H9 (cell line): ENCODE data around the gene TSPYL1. TPM values are rescaled to one million over a fixed set of nuclear protein-coding genes. Genes with fewer than 3 reads are reported as not detected.
A peak's percentile ranks its signal among the peaks of the same experiment; 100 is the strongest.

Source experiments
- DNase-seq: peaks from one replicate; pipeline ENCODE4 v3.0.0-alpha.2; 2017
- H2AFZ ChIP-seq: one replicate; pipeline ENCODE4 v1.6.1; 2013; ENCODE audit warnings: mild to moderate bottlenecking, low read length, control low read depth, moderate library complexity
- H2AK5ac ChIP-seq: 2 replicates; pipeline ENCODE4 v1.6.1; 2013; ENCODE audit warnings: low read length, control low read depth, mixed read lengths; ENCODE audit not compliant: insufficient read length
- H2BK120ac ChIP-seq: one replicate; pipeline ENCODE4 v1.6.1; 2013; ENCODE audit warnings: low read depth, mild to moderate bottlenecking, low read length, control low read depth, inconsistent platforms; ENCODE audit not compliant: poor library complexity, severe bottlenecking
- H2BK12ac ChIP-seq: 2 replicates; pipeline ENCODE4 v1.6.1; 2013; ENCODE audit warnings: low read length, control low read depth, mixed read lengths, low read depth; ENCODE audit not compliant: insufficient read length
- H2BK15ac ChIP-seq: 2 replicates; pipeline ENCODE4 v1.6.1; 2013; ENCODE audit warnings: low read depth, low read length, control low read depth
- H2BK20ac ChIP-seq: one replicate; pipeline ENCODE4 v1.6.1; 2013; ENCODE audit warnings: low read depth, mild to moderate bottlenecking, low read length, control low read depth, inconsistent platforms; ENCODE audit not compliant: poor library complexity, severe bottlenecking
- H2BK5ac ChIP-seq: 2 replicates; pipeline ENCODE4 v1.6.1; 2013; ENCODE audit warnings: low read length, control low read depth, mixed read lengths; ENCODE audit not compliant: insufficient read length
- H3K14ac ChIP-seq: 2 replicates; pipeline ENCODE4 v1.6.1; 2013; ENCODE audit warnings: low read length, control low read depth; ENCODE audit not compliant: insufficient read depth
- H3K18ac ChIP-seq: 2 replicates; pipeline ENCODE4 v1.6.1; 2013; ENCODE audit warnings: low read depth, mild to moderate bottlenecking, mixed read lengths, low read length, control low read depth; ENCODE audit not compliant: insufficient read length
- H3K23ac ChIP-seq: 2 replicates; pipeline ENCODE4 v1.6.1; 2013; ENCODE audit warnings: low read length, control low read depth, mixed read lengths, low read depth; ENCODE audit not compliant: insufficient read length
- H3K23me2 ChIP-seq: 2 replicates; pipeline ENCODE4 v1.6.1; 2013; ENCODE audit warnings: low read depth, mild to moderate bottlenecking, mixed read lengths, low read length, control low read depth; ENCODE audit not compliant: insufficient read length, poor library complexity, severe bottlenecking
- H3K27ac ChIP-seq: 2 replicates; pipeline ENCODE4 v1.5.1; 2013; ENCODE audit warnings: low read length, control low read depth, mixed read lengths, low read depth; ENCODE audit not compliant: insufficient read length
- H3K27me3 ChIP-seq: 2 replicates; pipeline ENCODE4 v1.6.1; 2013; ENCODE audit warnings: low read length, control low read depth, inconsistent platforms; ENCODE audit not compliant: insufficient read depth
- H3K4ac ChIP-seq: 2 replicates; pipeline ENCODE4 v1.6.1; 2013; ENCODE audit warnings: low read depth, mild to moderate bottlenecking, control low read depth, inconsistent platforms, low read length, moderate library complexity
- H3K4me1 ChIP-seq: 2 replicates; pipeline ENCODE4 v1.6.1; 2013; ENCODE audit warnings: low read length, control low read depth, inconsistent platforms; ENCODE audit not compliant: insufficient read depth
- H3K4me2 ChIP-seq: 2 replicates; pipeline ENCODE4 v1.6.1; 2013; ENCODE audit warnings: low read length, control low read depth, mixed read lengths; ENCODE audit not compliant: insufficient read length, insufficient read depth
- H3K56ac ChIP-seq: 2 replicates; pipeline ENCODE4 v1.6.1; 2013; ENCODE audit warnings: low read depth, mild to moderate bottlenecking, mixed read lengths, low read length, control low read depth; ENCODE audit not compliant: insufficient read length
- H3K79me1 ChIP-seq: 2 replicates; pipeline ENCODE4 v1.6.1; 2013; ENCODE audit warnings: low read depth, mild to moderate bottlenecking, moderate library complexity, low read length, control low read depth, inconsistent platforms; ENCODE audit not compliant: insufficient read depth, poor library complexity, severe bottlenecking
- H3K79me2 ChIP-seq: 2 replicates; pipeline ENCODE4 v1.6.1; 2013; ENCODE audit warnings: low read length, control low read depth, inconsistent platforms; ENCODE audit not compliant: insufficient read depth
- H3K9ac ChIP-seq: 2 replicates; pipeline ENCODE4 v1.6.1; 2013; ENCODE audit warnings: low read length, control low read depth, mixed read lengths; ENCODE audit not compliant: insufficient read length; ENCODE audit errors: extremely low read depth
- H3K9me3 ChIP-seq: one replicate; pipeline ENCODE4 v1.6.1; 2013; ENCODE audit warnings: low read depth, low read length, inconsistent platforms; ENCODE audit not compliant: control insufficient read depth
- H3T11ph ChIP-seq: one replicate; pipeline ENCODE4 v1.6.1; 2013; ENCODE audit warnings: mild to moderate bottlenecking, low read length, control low read depth, inconsistent platforms
- H4K20me1 ChIP-seq: one replicate; pipeline ENCODE4 v1.6.1; 2013; ENCODE audit not compliant: control insufficient read depth, insufficient read length, insufficient read depth
- H4K5ac ChIP-seq: 2 replicates; pipeline ENCODE4 v1.6.1; 2013; ENCODE audit warnings: low read depth, mild to moderate bottlenecking, mixed read lengths, low read length, control low read depth; ENCODE audit not compliant: insufficient read length
- H4K8ac ChIP-seq: replicated peaks from 2 replicates; pipeline ENCODE4 v1.6.1; 2013; ENCODE audit warnings: low read length, control low read depth, mixed read lengths, low read depth; ENCODE audit not compliant: insufficient read length
- H4K91ac ChIP-seq: 2 replicates; pipeline ENCODE4 v1.6.1; 2013; ENCODE audit warnings: low read depth, mild to moderate bottlenecking, moderate library complexity, mixed read lengths, low read length, control low read depth; ENCODE audit not compliant: insufficient read length
- H3K27ac Mint-ChIP-seq, 3 experiments: 2 replicates in 2 of 3; 3 replicates in 1 of 3; pipeline ENCODE4 v1.8.0; 2020 to 2021; ENCODE audit warnings: mixed read lengths in 3 of 3, mild to moderate bottlenecking in 1 of 3, moderate library complexity in 1 of 3
- H3K27me3 Mint-ChIP-seq: 2 replicates; pipeline ENCODE4 v1.8.0; 2021; ENCODE audit warnings: low read depth, mild to moderate bottlenecking, moderate library complexity, mixed read lengths
- H3K36me3 Mint-ChIP-seq, 3 experiments: 2 replicates in 2 of 3; 3 replicates in 1 of 3; pipeline ENCODE4 v1.8.0; 2020 to 2021; ENCODE audit warnings: low read depth in 3 of 3, mixed read lengths in 3 of 3; ENCODE audit not compliant: insufficient read depth in 1 of 3
- H3K4me1 Mint-ChIP-seq, 2 experiments: 2 replicates each; pipeline ENCODE4 v1.8.0; 2020; ENCODE audit warnings: mixed read lengths in 2 of 2
- H3K4me3 Mint-ChIP-seq, 2 experiments: 2 replicates in 1 of 2; 3 replicates in 1 of 2; pipeline ENCODE4 v1.8.0; 2020 to 2021; ENCODE audit warnings: mild to moderate bottlenecking in 2 of 2, mixed read lengths in 2 of 2, moderate library complexity in 1 of 2
- H3K9me3 Mint-ChIP-seq, 2 experiments: 2 replicates in 1 of 2; 3 replicates in 1 of 2; pipeline ENCODE4 v1.8.0; 2020; ENCODE audit warnings: mild to moderate bottlenecking in 2 of 2, mixed read lengths in 2 of 2, moderate library complexity in 1 of 2
- CTCF ChIP-seq: fragments of 200-600 bp; sonication (generic); conservative IDR thresholded peaks from 3 replicates; pipeline ENCODE4 v1.8.0; 2021; ENCODE audit warnings: antibody characterized with exemption, mild to moderate bottlenecking
- WGBS: extraction: QIAGEN DNeasy Blood & Tissue Kit; methylation state at CpG from one replicate; pipeline ENCODE4 v1.1.7; 2013; ENCODE audit warnings: missing lambda C conversion rate, low lambda C conversion rate, mixed read lengths; ENCODE audit not compliant: insufficient read length; ENCODE audit errors: extremely low coverage; 5-methylcytosine and 5-hydroxymethylcytosine counted together
- total RNA-seq: library from RNA; stranded (reverse); gene quantifications from 2 replicates; pipeline ENCODE4 v1.2.1, GENCODE V29; 2021

Gene TSPYL1
- total RNA-seq, 1 experiment from 2014 or later = 75.3 TPM

DNA sequence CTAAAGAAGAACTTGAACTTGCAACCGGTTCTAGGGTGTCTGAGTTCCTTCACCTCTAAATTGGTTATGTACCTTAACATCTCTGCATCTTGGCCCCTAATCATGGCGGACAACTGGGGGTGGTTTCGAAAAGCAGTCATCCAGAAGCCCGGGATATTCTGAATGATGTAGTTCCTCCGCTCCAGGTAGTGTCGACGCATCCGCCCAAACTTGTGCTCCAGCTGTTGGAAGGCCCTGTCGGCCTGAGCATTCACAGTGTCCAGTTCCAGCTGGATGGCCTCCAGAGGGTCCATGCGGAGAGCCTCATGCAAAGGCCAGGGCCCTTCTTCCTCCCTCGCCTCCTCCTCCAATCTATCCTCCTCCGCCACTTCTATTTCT, 887 bp downstream of the TSPYL1 start:
- Mint-ChIP-seq H3K27ac (peak overlapping the region; percentile 99 to 100 (median 100)), H3K4me1 (peaks cover 43 to 48% of the 10 kb centered on the region in 2 experiments), H3K9me3 (no peaks in the 10 kb centered on the region), H3K27me3 (no peaks in the 10 kb centered on the region; the same call in 1 of the 2 replicates), H3K4me3 (peak overlapping the region; percentile 96 to 99), H3K36me3 (peaks cover 6 to 32% (median 28%) of the 10 kb centered on the region in 3 experiments; a peak in 6 of 7 replicates)
- Histone ChIP-seq H2BK20ac (no peak overlapping the region), H2AFZ (no peak overlapping the region), H3T11ph (no peak overlapping the region), H3K27ac (no peak overlapping the region), H3K18ac (peak overlapping the region; percentile 77), H4K5ac (peak overlapping the region; percentile 30), H3K14ac (peak overlapping the region; percentile 87), H2BK15ac (no peak overlapping the region; the same call in 1 of the 2 replicates), H2BK12ac (no peak overlapping the region), H2BK120ac (no peak overlapping the region), H3K56ac (no peak overlapping the region), H2BK5ac (peak overlapping the region; percentile 78), H3K23me2 (peaks cover 10% of the 10 kb centered on the region), H3K4me1 (peaks cover 3% of the 10 kb centered on the region; the same call in 1 of the 2 replicates), H4K91ac (no peak overlapping the region), H4K20me1 (no peaks in the 10 kb centered on the region), H3K79me1 (peaks cover 6% of the 10 kb centered on the region), H3K79me2 (peaks cover 15% of the 10 kb centered on the region), H3K9me3 (no peaks in the 10 kb centered on the region), H4K8ac (peak overlapping the region; percentile 27), H3K9ac (peak overlapping the region; percentile 93), H2AK5ac (no peak overlapping the region), H3K27me3 (no peaks in the 10 kb centered on the region), H3K23ac (no peak overlapping the region), H3K4ac (no peak overlapping the region), H3K4me2 (peak overlapping the region; percentile 87)
- TF ChIP-seq CTCF = no peak
- DNase-seq = no peak
- no CpG with 5 or more reads among the region's 12 CpGs for WGBS
